Measurements from ENCODE around the gene ITGA6. TPM values are rescaled to one million over a fixed set of nuclear protein-coding genes. Genes with fewer than 3 reads are reported as not detected.

Gene ITGA6
- total and polyA plus RNA-seq, 2 donors (not counting 1 experiment from before 2014, with no cell fraction given): 6.4 to 19.8 TPM

GRCh38 chr2:172467382-172467781 is 40.0 kb downstream of the ITGA6 start:
- no peak overlapping the region for H2AFZ ChIP-seq (ENCODE audit: low read length)
- peaks cover 2% of the 10 kb centered on the region for H3K4me1 ChIP-seq (ENCODE audit: control insufficient read depth, extremely low read depth, insufficient read depth, low read length)
- no peaks in the 10 kb centered on the region for H3K27me3 ChIP-seq (ENCODE audit: control insufficient read depth, insufficient read depth, low read length)
- no peak overlapping the region for H3K27ac ChIP-seq (ENCODE audit: insufficient read depth, low read length)
- DNase-seq (ENCODE audit: low read depth in 2 of 2): no peak
- no peaks in the 10 kb centered on the region for H3K9me3 ChIP-seq (ENCODE audit: control insufficient read depth, insufficient read depth, low read depth, low read length)
- no peak overlapping the region for H3K9ac ChIP-seq (ENCODE audit: insufficient read depth, low read length)
- no peak overlapping the region for H3K4me2 ChIP-seq (ENCODE audit: extremely low read depth, insufficient read depth, low read length)
- TF ChIP-seq, protein P1, sequence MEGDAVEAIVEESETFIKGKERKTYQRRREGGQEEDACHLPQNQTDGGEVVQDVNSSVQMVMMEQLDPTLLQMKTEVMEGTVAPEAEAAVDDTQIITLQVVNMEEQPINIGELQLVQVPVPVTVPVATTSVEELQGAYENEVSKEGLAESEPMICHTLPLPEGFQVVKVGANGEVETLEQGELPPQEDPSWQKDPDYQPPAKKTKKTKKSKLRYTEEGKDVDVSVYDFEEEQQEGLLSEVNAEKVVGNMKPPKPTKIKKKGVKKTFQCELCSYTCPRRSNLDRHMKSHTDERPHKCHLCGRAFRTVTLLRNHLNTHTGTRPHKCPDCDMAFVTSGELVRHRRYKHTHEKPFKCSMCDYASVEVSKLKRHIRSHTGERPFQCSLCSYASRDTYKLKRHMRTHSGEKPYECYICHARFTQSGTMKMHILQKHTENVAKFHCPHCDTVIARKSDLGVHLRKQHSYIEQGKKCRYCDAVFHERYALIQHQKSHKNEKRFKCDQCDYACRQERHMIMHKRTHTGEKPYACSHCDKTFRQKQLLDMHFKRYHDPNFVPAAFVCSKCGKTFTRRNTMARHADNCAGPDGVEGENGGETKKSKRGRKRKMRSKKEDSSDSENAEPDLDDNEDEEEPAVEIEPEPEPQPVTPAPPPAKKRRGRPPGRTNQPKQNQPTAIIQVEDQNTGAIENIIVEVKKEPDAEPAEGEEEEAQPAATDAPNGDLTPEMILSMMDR (conservative IDR thresholded peaks at IDR 0.05 in 1 of 2, IDR thresholded peaks at IDR 0.05 in 1 of 2; ENCODE audit: low read depth in 1 of 2, low read length in 2 of 2): peak in 1 of 2 donors; percentile 45
- no peak for TF ChIP-seq EZH2 (IDR thresholded peaks at IDR 0.05; ENCODE audit: low read length, missing control alignments)
- no peaks in the 10 kb centered on the region for H3K36me3 ChIP-seq (ENCODE audit: control insufficient read depth, insufficient read depth, low read length)
- no peak overlapping the region for H3K4me3 ChIP-seq (replicated peaks in 1 of 4; ENCODE audit: control extremely low read depth in 1 of 4, insufficient read depth in 1 of 4, low read depth in 3 of 4, low read length in 4 of 4)
- H3K79me2 ChIP-seq (ENCODE audit: control insufficient read depth, insufficient read depth, low read length): no peaks in the 10 kb centered on the region
- H4K20me1 ChIP-seq (ENCODE audit: control insufficient read depth, extremely low read depth, insufficient read depth, low read length): no peaks in the 10 kb centered on the region

DNA sequence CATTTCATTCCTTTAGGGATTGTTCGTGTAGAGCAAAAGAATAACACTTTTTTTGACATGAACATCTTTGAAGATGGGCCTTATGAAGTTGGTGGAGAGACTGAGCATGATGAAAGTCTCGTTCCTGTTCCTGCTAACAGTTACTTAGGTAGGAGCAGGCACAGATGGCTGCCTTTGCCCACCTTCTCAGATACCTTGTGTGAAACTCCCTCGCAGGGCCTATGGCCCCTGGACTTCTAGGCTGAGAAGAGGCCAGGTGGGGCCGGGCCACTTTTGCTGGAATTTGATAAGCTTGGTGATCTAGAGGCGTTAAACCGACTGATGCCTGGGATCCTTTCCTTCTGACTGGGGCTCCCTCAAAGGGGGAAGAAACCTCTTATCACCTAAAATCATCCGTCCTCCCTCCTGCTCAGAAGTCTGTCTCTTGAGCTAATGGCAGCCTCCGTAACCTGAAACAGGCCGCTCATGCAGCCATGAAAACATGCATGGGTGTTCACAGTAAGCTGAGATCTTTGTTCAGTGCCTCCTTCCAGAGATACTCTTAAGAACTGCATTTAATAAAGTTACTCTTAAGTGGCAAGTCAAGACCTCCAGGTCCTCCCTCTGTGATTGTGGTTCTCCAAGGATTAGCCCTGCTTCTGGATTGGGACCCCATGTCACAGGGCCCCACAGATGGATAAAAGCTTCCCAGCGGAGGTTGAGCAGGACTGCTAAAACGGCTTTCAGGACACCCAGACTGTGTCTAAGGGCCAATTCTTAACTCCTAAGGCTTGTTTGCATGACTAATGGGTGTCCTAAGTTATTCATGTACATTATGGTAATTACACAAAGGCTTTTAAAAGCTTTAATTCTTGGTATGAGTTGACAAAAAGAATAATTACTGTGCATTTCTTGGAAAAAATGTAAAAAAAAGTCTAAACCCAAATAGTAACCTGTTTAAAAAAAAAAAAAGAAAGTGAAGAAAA is 43.9 kb downstream of the ITGA6 start:
- H3K4me2 ChIP-seq (ENCODE audit: extremely low read depth, insufficient read depth, low read length): no peak overlapping the region

GRCh38 chr2:172472446-172473033 is 45.2 kb downstream of the ITGA6 start:
- Histone ChIP-seq H3K36me3 (ENCODE audit: control insufficient read depth, insufficient read depth, low read length) (no peaks in the 10 kb centered on the region), H3K9ac (ENCODE audit: insufficient read depth, low read length) (no peak overlapping the region), H3K9me3 (ENCODE audit: control insufficient read depth, insufficient read depth, low read depth, low read length) (no peaks in the 10 kb centered on the region), H3K27ac (ENCODE audit: insufficient read depth, low read length) (no peak overlapping the region), H3K4me1 (ENCODE audit: control insufficient read depth, extremely low read depth, insufficient read depth, low read length) (no peaks in the 10 kb centered on the region), H3K27me3 (ENCODE audit: control insufficient read depth, insufficient read depth, low read length) (no peaks in the 10 kb centered on the region), H3K4me3 (replicated peaks in 1 of 4; ENCODE audit: control extremely low read depth in 1 of 4, insufficient read depth in 1 of 4, low read depth in 3 of 4, low read length in 4 of 4) (no peak overlapping the region), H2AFZ (ENCODE audit: low read length) (peak overlapping the region; percentile 48), H3K79me2 (ENCODE audit: control insufficient read depth, insufficient read depth, low read length) (no peaks in the 10 kb centered on the region), H4K20me1 (ENCODE audit: control insufficient read depth, extremely low read depth, insufficient read depth, low read length) (no peaks in the 10 kb centered on the region), H3K4me2 (ENCODE audit: extremely low read depth, insufficient read depth, low read length) (no peak overlapping the region)
- no peak for TF ChIP-seq EZH2 (IDR thresholded peaks at IDR 0.05; ENCODE audit: low read length, missing control alignments)
- TF ChIP-seq, protein P1 (conservative IDR thresholded peaks at IDR 0.05 in 1 of 2, IDR thresholded peaks at IDR 0.05 in 1 of 2; ENCODE audit: low read depth in 1 of 2, low read length in 2 of 2): no peak
- no peak for DNase-seq (ENCODE audit: low read depth in 2 of 2)

More for the DNA sequence above, 43.9 kb downstream of the ITGA6 start:
- H3K9me3 ChIP-seq (ENCODE audit: control insufficient read depth, insufficient read depth, low read depth, low read length): no peaks in the 10 kb centered on the region
- no peaks in the 10 kb centered on the region for H3K79me2 ChIP-seq (ENCODE audit: control insufficient read depth, insufficient read depth, low read length)
- no peak overlapping the region for H2AFZ ChIP-seq (ENCODE audit: low read length)
- H3K27ac ChIP-seq (ENCODE audit: insufficient read depth, low read length): no peak overlapping the region
- H3K36me3 ChIP-seq (ENCODE audit: control insufficient read depth, insufficient read depth, low read length): no peaks in the 10 kb centered on the region
- H3K9ac ChIP-seq (ENCODE audit: insufficient read depth, low read length): no peak overlapping the region
- H3K4me1 ChIP-seq (ENCODE audit: control insufficient read depth, extremely low read depth, insufficient read depth, low read length): no peaks in the 10 kb centered on the region
- no peak for DNase-seq (ENCODE audit: low read depth in 2 of 2)
- TF ChIP-seq EZH2 (IDR thresholded peaks at IDR 0.05; ENCODE audit: low read length, missing control alignments): no peak
- TF ChIP-seq, protein P1 (conservative IDR thresholded peaks at IDR 0.05 in 1 of 2, IDR thresholded peaks at IDR 0.05 in 1 of 2; ENCODE audit: low read depth in 1 of 2, low read length in 2 of 2): no peak
- no peak overlapping the region for H3K4me3 ChIP-seq (replicated peaks in 1 of 4; ENCODE audit: control extremely low read depth in 1 of 4, insufficient read depth in 1 of 4, low read depth in 3 of 4, low read length in 4 of 4)
- no peaks in the 10 kb centered on the region for H3K27me3 ChIP-seq (ENCODE audit: control insufficient read depth, insufficient read depth, low read length)
- no peaks in the 10 kb centered on the region for H4K20me1 ChIP-seq (ENCODE audit: control insufficient read depth, extremely low read depth, insufficient read depth, low read length)

Measured in fibroblast of lung (primary cell).